ENCODE measurements around the gene MEX3A. TPM values are rescaled to one million over a fixed set of nuclear protein-coding genes. Genes with fewer than 3 reads are reported as not detected.

MEX3A gene
- total RNA-seq, 1 experiment from 2014 or later, result 79.1 TPM

GRCh38 chr1:156077430-156077760, 4.9 kb downstream of the MEX3A start:
- peak overlapping the region; percentile 96 for H3K4me3 Mint-ChIP-seq
- CTCF ChIA-PET, result no interaction called here
- POLR2A ChIA-PET, result no interaction called here
- peak overlapping the region; percentile 47 for H3K27ac Mint-ChIP-seq
- peaks cover 74% of the 10 kb centered on the region for H3K4me1 Mint-ChIP-seq
- H3K9me3 Mint-ChIP-seq, result no peaks in the 10 kb centered on the region
- 0 out of 2 replicates have a peak, but pooled peaks have one; percentile 25 for TF ChIP-seq NR3C1 (CRISPR knock-in tag; conservative IDR thresholded peaks at IDR 0.05; ENCODE audit: low read depth)
- TF ChIP-seq TEAD4 (CRISPR knock-in tag; IDR thresholded peaks at IDR 0.05), result no peak
- TF ChIP-seq MXD4 (CRISPR knock-in tag; IDR thresholded peaks at IDR 0.05; ENCODE audit: borderline replicate concordance), result no peak
- H3K36me3 Mint-ChIP-seq, result peaks cover 8% of the 10 kb centered on the region
- H3K27me3 Mint-ChIP-seq (ENCODE audit: low read depth), result no peaks in the 10 kb centered on the region
- DNase-seq (ENCODE audit: low spot score), result no peak
- ATAC-seq, result no peak

- Mint-ChIP-seq H3K36me3 (peaks cover 8% of the 10 kb centered on the region), H3K27ac (peak overlapping the region; percentile 53)
- DNase-seq (ENCODE audit: low spot score), result peak; percentile 65
- peak; percentile 32; the same call in 1 of the 2 replicates for TF ChIP-seq E2F1 (CRISPR knock-in tag; IDR thresholded peaks at IDR 0.05)
- TF ChIP-seq, protein P1, sequence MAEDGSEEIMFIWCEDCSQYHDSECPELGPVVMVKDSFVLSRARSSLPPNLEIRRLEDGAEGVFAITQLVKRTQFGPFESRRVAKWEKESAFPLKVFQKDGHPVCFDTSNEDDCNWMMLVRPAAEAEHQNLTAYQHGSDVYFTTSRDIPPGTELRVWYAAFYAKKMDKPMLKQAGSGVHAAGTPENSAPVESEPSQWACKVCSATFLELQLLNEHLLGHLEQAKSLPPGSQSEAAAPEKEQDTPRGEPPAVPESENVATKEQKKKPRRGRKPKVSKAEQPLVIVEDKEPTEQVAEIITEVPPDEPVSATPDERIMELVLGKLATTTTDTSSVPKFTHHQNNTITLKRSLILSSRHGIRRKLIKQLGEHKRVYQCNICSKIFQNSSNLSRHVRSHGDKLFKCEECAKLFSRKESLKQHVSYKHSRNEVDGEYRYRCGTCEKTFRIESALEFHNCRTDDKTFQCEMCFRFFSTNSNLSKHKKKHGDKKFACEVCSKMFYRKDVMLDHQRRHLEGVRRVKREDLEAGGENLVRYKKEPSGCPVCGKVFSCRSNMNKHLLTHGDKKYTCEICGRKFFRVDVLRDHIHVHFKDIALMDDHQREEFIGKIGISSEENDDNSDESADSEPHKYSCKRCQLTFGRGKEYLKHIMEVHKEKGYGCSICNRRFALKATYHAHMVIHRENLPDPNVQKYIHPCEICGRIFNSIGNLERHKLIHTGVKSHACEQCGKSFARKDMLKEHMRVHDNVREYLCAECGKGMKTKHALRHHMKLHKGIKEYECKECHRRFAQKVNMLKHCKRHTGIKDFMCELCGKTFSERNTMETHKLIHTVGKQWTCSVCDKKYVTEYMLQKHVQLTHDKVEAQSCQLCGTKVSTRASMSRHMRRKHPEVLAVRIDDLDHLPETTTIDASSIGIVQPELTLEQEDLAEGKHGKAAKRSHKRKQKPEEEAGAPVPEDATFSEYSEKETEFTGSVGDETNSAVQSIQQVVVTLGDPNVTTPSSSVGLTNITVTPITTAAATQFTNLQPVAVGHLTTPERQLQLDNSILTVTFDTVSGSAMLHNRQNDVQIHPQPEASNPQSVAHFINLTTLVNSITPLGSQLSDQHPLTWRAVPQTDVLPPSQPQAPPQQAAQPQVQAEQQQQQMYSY (CRISPR knock-in tag; IDR thresholded peaks at IDR 0.05), result 0 out of 2 replicates have a peak, but pooled peaks have one; percentile 8
- 0 out of 2 replicates have a peak, but pooled peaks have one; percentile 33 for TF ChIP-seq CBFB (CRISPR knock-in tag; IDR thresholded peaks at IDR 0.05; ENCODE audit: low read depth)
- TF ChIP-seq, protein P2, sequence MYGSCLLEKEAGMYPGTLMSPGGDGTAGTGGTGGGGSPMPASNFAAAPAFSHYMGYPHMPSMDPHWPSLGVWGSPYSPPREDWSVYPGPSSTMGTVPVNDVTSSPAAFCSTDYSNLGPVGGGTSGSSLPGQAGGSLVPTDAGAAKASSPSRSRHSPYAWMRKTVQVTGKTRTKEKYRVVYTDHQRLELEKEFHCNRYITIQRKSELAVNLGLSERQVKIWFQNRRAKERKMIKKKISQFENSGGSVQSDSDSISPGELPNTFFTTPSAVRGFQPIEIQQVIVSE (CRISPR knock-in tag; IDR thresholded peaks at IDR 0.05; ENCODE audit: borderline replicate concordance), result no peak
- TF ChIP-seq, protein P3, sequence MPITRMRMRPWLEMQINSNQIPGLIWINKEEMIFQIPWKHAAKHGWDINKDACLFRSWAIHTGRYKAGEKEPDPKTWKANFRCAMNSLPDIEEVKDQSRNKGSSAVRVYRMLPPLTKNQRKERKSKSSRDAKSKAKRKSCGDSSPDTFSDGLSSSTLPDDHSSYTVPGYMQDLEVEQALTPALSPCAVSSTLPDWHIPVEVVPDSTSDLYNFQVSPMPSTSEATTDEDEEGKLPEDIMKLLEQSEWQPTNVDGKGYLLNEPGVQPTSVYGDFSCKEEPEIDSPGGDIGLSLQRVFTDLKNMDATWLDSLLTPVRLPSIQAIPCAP (CRISPR knock-in tag; IDR thresholded peaks at IDR 0.05), result peak; percentile 61; the same call in 1 of the 2 replicates
- no peak for TF ChIP-seq SMAD4 (CRISPR knock-in tag; IDR thresholded peaks at IDR 0.05)
- TF ChIP-seq ZBTB21 (CRISPR knock-in tag; IDR thresholded peaks at IDR 0.05; ENCODE audit: borderline replicate concordance), result peak; percentile 63; the same call in 1 of the 2 replicates
- TF ChIP-seq, protein P4, sequence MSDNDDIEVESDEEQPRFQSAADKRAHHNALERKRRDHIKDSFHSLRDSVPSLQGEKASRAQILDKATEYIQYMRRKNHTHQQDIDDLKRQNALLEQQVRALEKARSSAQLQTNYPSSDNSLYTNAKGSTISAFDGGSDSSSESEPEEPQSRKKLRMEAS (CRISPR knock-in tag; IDR thresholded peaks at IDR 0.05), result peak; percentile 58
- TF ChIP-seq NFYB (CRISPR knock-in tag; conservative IDR thresholded peaks at IDR 0.05; ENCODE audit: low read depth), result no peak
- TF ChIP-seq SP1 (CRISPR knock-in tag; conservative IDR thresholded peaks at IDR 0.05), result peak; percentile 71
- TF ChIP-seq ZNF423 (CRISPR knock-in tag; IDR thresholded peaks at IDR 0.05), result peak; percentile 42
- TF ChIP-seq ZNF121 (CRISPR knock-in tag; IDR thresholded peaks at IDR 0.05), result 0 out of 2 replicates have a peak, but pooled peaks have one; percentile 11
- no peak for TF ChIP-seq PRRX2 (CRISPR knock-in tag; IDR thresholded peaks at IDR 0.05)
- TF ChIP-seq TCF7 (CRISPR knock-in tag; IDR thresholded peaks at IDR 0.05; ENCODE audit: low read depth), result no peak
- no peak for TF ChIP-seq CREM (CRISPR knock-in tag; IDR thresholded peaks at IDR 0.05)
- peak; percentile 71; the same call in 1 of the 2 replicates for TF ChIP-seq ZNF263 (CRISPR knock-in tag; IDR thresholded peaks at IDR 0.05; ENCODE audit: low read depth)
- 0 out of 2 replicates have a peak, but pooled peaks have one; percentile 10 for TF ChIP-seq NFATC4 (CRISPR knock-in tag; IDR thresholded peaks at IDR 0.05)
- no peak for TF ChIP-seq ZNF671 (CRISPR knock-in tag; IDR thresholded peaks at IDR 0.05)
- TF ChIP-seq HMGXB4 (CRISPR knock-in tag; IDR thresholded peaks at IDR 0.05), result no peak
- TF ChIP-seq, protein P5, sequence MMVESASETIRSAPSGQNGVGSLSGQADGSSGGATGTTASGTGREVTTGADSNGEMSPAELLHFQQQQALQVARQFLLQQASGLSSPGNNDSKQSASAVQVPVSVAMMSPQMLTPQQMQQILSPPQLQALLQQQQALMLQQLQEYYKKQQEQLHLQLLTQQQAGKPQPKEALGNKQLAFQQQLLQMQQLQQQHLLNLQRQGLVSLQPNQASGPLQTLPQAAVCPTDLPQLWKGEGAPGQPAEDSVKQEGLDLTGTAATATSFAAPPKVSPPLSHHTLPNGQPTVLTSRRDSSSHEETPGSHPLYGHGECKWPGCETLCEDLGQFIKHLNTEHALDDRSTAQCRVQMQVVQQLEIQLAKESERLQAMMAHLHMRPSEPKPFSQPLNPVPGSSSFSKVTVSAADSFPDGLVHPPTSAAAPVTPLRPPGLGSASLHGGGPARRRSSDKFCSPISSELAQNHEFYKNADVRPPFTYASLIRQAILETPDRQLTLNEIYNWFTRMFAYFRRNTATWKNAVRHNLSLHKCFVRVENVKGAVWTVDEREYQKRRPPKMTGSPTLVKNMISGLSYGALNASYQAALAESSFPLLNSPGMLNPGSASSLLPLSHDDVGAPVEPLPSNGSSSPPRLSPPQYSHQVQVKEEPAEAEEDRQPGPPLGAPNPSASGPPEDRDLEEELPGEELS (CRISPR knock-in tag; IDR thresholded peaks at IDR 0.05), result 0 out of 2 replicates have a peak, but pooled peaks have one; percentile 58
Observed at GRCh38 chr1:156076609-156077429, 5.4 kb downstream of the MEX3A start.

More at GRCh38 chr1:156076609-156077429, 5.4 kb downstream of the MEX3A start:
- peak overlapping the region; percentile 96 for H3K4me3 Mint-ChIP-seq
- ATAC-seq, result peak; percentile 21
- CTCF ChIA-PET, result interaction anchor here (1.0 to 3.4 kb wide), 3 partner anchors 10 to 98 kb away, joined by 4 to 20 read pairs (median 11); partner anchors contain the start of genes ARHGEF2, LAMTOR2 and UBQLN4
- POLR2A ChIA-PET, result no interaction called here
- peaks cover 80% of the 10 kb centered on the region for H3K4me1 Mint-ChIP-seq
- no peaks in the 10 kb centered on the region for H3K9me3 Mint-ChIP-seq
- no peaks in the 10 kb centered on the region for H3K27me3 Mint-ChIP-seq (ENCODE audit: low read depth)

Data from WTC11 (cell line).